Erythroblast (primary cell): ENCODE results near the gene SYCE1L.
A peak's percentile ranks its signal among the peaks of the same experiment; 100 is the strongest.
"Not testable (repeated sequence)": the region's sequence is repeated elsewhere in the genome, so short reads cannot be mapped to it uniquely, and the experiment has no call there.

Source experiments
- DNase-seq, 2 experiments: peaks; one replicate each; lab custom pipeline; 2025; lab: John Stamatoyannopoulos, UW
- GATA1 ChIP-seq: IDR thresholded peaks from 2 replicates; pipeline ENCODE4 v1.6.1; 2011; ENCODE audit warnings: low read depth, mild to moderate bottlenecking, control low read depth, low read length, moderate library complexity
- POLR2A ChIP-seq: IDR thresholded peaks from 2 replicates; pipeline ENCODE4 v1.6.1; 2011; ENCODE audit warnings: mild to moderate bottlenecking, low read length

The SYCE1L gene

GRCh38 chr16:77199211-77199610, at the start of gene SYCE1L:
SYCE1L (plus strand) TSS chr16:77199408; CDS start chr16:77199452, 44 bp downstream.
- TF ChIP-seq POLR2A (no peak), GATA1 (no peak)
- DNase-seq = no peak

GRCh38 chr16:77157346-77158058, 41.7 kb upstream of the SYCE1L start:
- no peak for DNase-seq
- TF ChIP-seq GATA1 (no peak), POLR2A (no peak)

- DNase-seq = no peak
- TF ChIP-seq GATA1 = no peak
- TF ChIP-seq POLR2A = no peak
Measured at GRCh38 chr16:77158293-77158692, 40.9 kb upstream of the SYCE1L start.

- TF ChIP-seq POLR2A (no peak), GATA1 (no peak)
- DNase-seq = no peak
Measured at GRCh38 chr16:77165006-77165405, 34.2 kb upstream of the SYCE1L start.

GRCh38 chr16:77165536-77166236, 33.5 kb upstream of the SYCE1L start:
- DNase-seq = not testable (repeated sequence)

- DNase-seq = no peak
- TF ChIP-seq POLR2A (no peak), GATA1 (no peak)
Measured at GRCh38 chr16:77166726-77167125, 32.5 kb upstream of the SYCE1L start.

- DNase-seq = no peak
- no peak for TF ChIP-seq GATA1
- no peak for TF ChIP-seq POLR2A
Measured at GRCh38 chr16:77168901-77169300, 30.3 kb upstream of the SYCE1L start.

- DNase-seq = peak; percentile 50 to 72
- no peak for TF ChIP-seq GATA1
- TF ChIP-seq POLR2A = no peak
Measured at GRCh38 chr16:77169650-77170236, 29.5 kb upstream of the SYCE1L start.

GRCh38 chr16:77170805-77171204, 28.4 kb upstream of the SYCE1L start:
- DNase-seq = no peak
- TF ChIP-seq GATA1 = no peak
- no peak for TF ChIP-seq POLR2A

GRCh38 chr16:77171745-77172635, 27.2 kb upstream of the SYCE1L start:
- DNase-seq = peak; percentile 44 to 73
- no peak for TF ChIP-seq POLR2A
- TF ChIP-seq GATA1 = no peak

- no peak for TF ChIP-seq POLR2A
- TF ChIP-seq GATA1 = no peak
- DNase-seq = no peak
Measured at GRCh38 chr16:77172951-77173350, 26.3 kb upstream of the SYCE1L start.

- TF ChIP-seq POLR2A = no peak
- TF ChIP-seq GATA1 = no peak
- no peak for DNase-seq
Measured at GRCh38 chr16:77183137-77183536, 16.1 kb upstream of the SYCE1L start.

GRCh38 chr16:77186298-77186697, 12.9 kb upstream of the SYCE1L start:
- DNase-seq = not testable (repeated sequence)

- DNase-seq = no peak
- TF ChIP-seq GATA1 (no peak), POLR2A (no peak)
Measured at GRCh38 chr16:77190190-77190477, 9.1 kb upstream of the SYCE1L start.
